Neural cell (in vitro differentiated cells): Measurements from ENCODE around the gene MDGA2. TPM values are rescaled to one million over a fixed set of nuclear protein-coding genes. Genes with fewer than 3 reads are reported as not detected.

Experiments
- H2AFZ ChIP-seq: fragments of 200-600, 300-800 bp; sonication (generic), shearing (Covaris generic); 2 replicates; pipeline ENCODE4 v1.6.0; 2014; ENCODE audit warnings: low read depth, mild to moderate bottlenecking, antibody characterized with exemption, low read length, moderate library complexity
- H3F3A ChIP-seq: fragments of 200-600 bp; shearing (Covaris generic); 2 replicates; pipeline ENCODE4 v1.6.1; 2016; ENCODE audit warnings: mild to moderate bottlenecking, moderate library complexity, mixed read lengths, antibody characterized with exemption, low read length; ENCODE audit not compliant: insufficient read depth, poor library complexity, severe bottlenecking
- H3K27ac ChIP-seq: fragments of 200-600, 300-800 bp; sonication (generic), shearing (Covaris generic); 2 replicates; pipeline ENCODE4 v1.5.1; 2014; ENCODE audit warnings: mild to moderate bottlenecking, low read length, moderate library complexity
- H3K27me3 ChIP-seq: fragments of 300-800, 200-600 bp; sonication (generic), shearing (Covaris generic); 2 replicates; pipeline ENCODE4 v1.6.0; 2014; ENCODE audit warnings: mild to moderate bottlenecking, low read depth, low read length, moderate library complexity; ENCODE audit not compliant: insufficient read depth
- H3K36me3 ChIP-seq: fragments of 300-800, 200-600 bp; sonication (generic), shearing (Covaris generic); 2 replicates; pipeline ENCODE4 v1.5.1; 2014; ENCODE audit warnings: mild to moderate bottlenecking, antibody characterized with exemption, low read length, moderate library complexity; ENCODE audit not compliant: insufficient read depth
- H3K4me2 ChIP-seq: fragments of 300-800, 200-600 bp; sonication (generic), shearing (Covaris generic); 2 replicates; pipeline ENCODE4 v1.6.0; 2014; ENCODE audit warnings: mild to moderate bottlenecking, low read length
- H3K4me3 ChIP-seq: fragments of 300-800, 200-600 bp; sonication (generic), shearing (Covaris generic); 2 replicates; pipeline ENCODE4 v1.5.1; 2014; ENCODE audit warnings: mild to moderate bottlenecking, low read length, moderate library complexity
- H3K79me2 ChIP-seq: fragments of 200-600 bp; shearing (Covaris generic); replicated peaks from 2 replicates; pipeline ENCODE4 v1.6.0; 2014; ENCODE audit warnings: mild to moderate bottlenecking, low read length, moderate library complexity; ENCODE audit not compliant: insufficient read depth
- H3K9ac ChIP-seq: fragments of 300-800, 200-600 bp; sonication (generic), shearing (Covaris generic); 2 replicates; pipeline ENCODE4 v1.6.1; 2016; ENCODE audit warnings: mild to moderate bottlenecking, low read length, mixed read lengths
- H3K9me2 ChIP-seq: fragments of 200-600 bp; shearing (Covaris generic); 2 replicates; pipeline ENCODE4 v1.6.1; 2016; ENCODE audit warnings: mild to moderate bottlenecking, low read length, mixed read lengths; ENCODE audit not compliant: insufficient read depth
- H3K9me3 ChIP-seq: fragments of 200-600, 300-800 bp; sonication (generic), shearing (Covaris generic); 2 replicates; pipeline ENCODE4 v1.6.1; 2016; ENCODE audit warnings: mild to moderate bottlenecking, mixed run types, low read length, moderate library complexity, mixed read lengths
- H4K20me1 ChIP-seq: fragments of 200-600 bp; shearing (Covaris generic); 2 replicates; pipeline ENCODE4 v1.6.1; 2016; ENCODE audit warnings: mild to moderate bottlenecking, mixed run types; ENCODE audit not compliant: insufficient read depth
- CTCF ChIP-seq: fragments of 450-650 bp; IDR thresholded peaks from 2 replicates; pipeline ENCODE4 v1.5.1; 2014; ENCODE audit warnings: antibody characterized with exemption, mild to moderate bottlenecking, moderate library complexity; ENCODE audit not compliant: poor library complexity, severe bottlenecking
- EP300 ChIP-seq: fragments of 450-650 bp; conservative IDR thresholded peaks from 2 replicates; pipeline ENCODE4 v1.6.1; 2014; ENCODE audit warnings: antibody characterized with exemption, mild to moderate bottlenecking, moderate library complexity; ENCODE audit not compliant: poor library complexity, severe bottlenecking
- EZH2 ChIP-seq: fragments of 200-600, 300-800 bp; shearing (Covaris generic), sonication (generic); IDR thresholded peaks from 2 replicates; pipeline ENCODE4 v1.6.1; 2014; ENCODE audit warnings: antibody characterized with exemption, low read length, borderline replicate concordance, mild to moderate bottlenecking; ENCODE audit not compliant: insufficient read depth, poor library complexity, severe bottlenecking
- MXI1 ChIP-seq: fragments of 450-650 bp; conservative IDR thresholded peaks from 2 replicates; pipeline ENCODE4 v1.6.1; 2014; ENCODE audit warnings: antibody characterized with exemption, mild to moderate bottlenecking; ENCODE audit not compliant: poor library complexity, severe bottlenecking
- POLR2AphosphoS5 ChIP-seq: IDR thresholded peaks from 2 replicates; pipeline ENCODE4 v1.6.1; 2012
- RAD21 ChIP-seq: fragments of 450-650 bp; conservative IDR thresholded peaks from 2 replicates; pipeline ENCODE4 v1.6.1; 2014; ENCODE audit warnings: antibody characterized with exemption, mild to moderate bottlenecking, moderate library complexity
- REST ChIP-seq: IDR thresholded peaks from 2 replicates; pipeline ENCODE4 v1.6.1; 2012; ENCODE audit warnings: borderline replicate concordance
- SMC3 ChIP-seq: fragments of 450-650 bp; conservative IDR thresholded peaks from 2 replicates; pipeline ENCODE4 v1.6.1; 2014; ENCODE audit warnings: antibody characterized with exemption, mild to moderate bottlenecking, moderate library complexity; ENCODE audit not compliant: poor library complexity
- TAF1 ChIP-seq: IDR thresholded peaks from 2 replicates; pipeline ENCODE4 v1.6.1; 2012; ENCODE audit warnings: low read depth
- polyA plus RNA-seq: library from polyadenylated mRNA; depleted of rRNA; stranded (reverse); fragments of >200 nt; gene quantifications from 2 replicates; pipeline ENCODE4 v1.2.3, GENCODE V29; 2014

Gene MDGA2
- polyA plus RNA-seq, 1 donor from 2014 or later, result 3.8 TPM

GRCh38 chr14:47490353-47490752 lies 185.1 kb downstream of the MDGA2 start:
- no peaks in the 10 kb centered on the region for H3K9me3 ChIP-seq
- H3K27me3 ChIP-seq, result no peaks in the 10 kb centered on the region
- no peak for TF ChIP-seq SMC3
- TF ChIP-seq EP300, result no peak
- no peak for TF ChIP-seq MXI1
- TF ChIP-seq POLR2AphosphoS5, result no peak
- TF ChIP-seq RAD21, result no peak
- TF ChIP-seq EZH2, result no peak
- TF ChIP-seq TAF1, result no peak
- no peak for TF ChIP-seq CTCF
- no peak for TF ChIP-seq REST
- no peak overlapping the region for H3K27ac ChIP-seq
- no peak overlapping the region for H3K9ac ChIP-seq
- no peaks in the 10 kb centered on the region for H3F3A ChIP-seq
- H3K4me2 ChIP-seq, result no peak overlapping the region
- H2AFZ ChIP-seq, result no peak overlapping the region
- no peaks in the 10 kb centered on the region for H4K20me1 ChIP-seq
- H3K4me3 ChIP-seq, result no peak overlapping the region
- no peaks in the 10 kb centered on the region for H3K79me2 ChIP-seq
- no peaks in the 10 kb centered on the region for H3K36me3 ChIP-seq
- no peaks in the 10 kb centered on the region for H3K9me2 ChIP-seq

- Histone ChIP-seq H3K36me3 (no peaks in the 10 kb centered on the region), H3K79me2 (no peaks in the 10 kb centered on the region), H3K27me3 (no peaks in the 10 kb centered on the region), H3K9me2 (no peaks in the 10 kb centered on the region), H3K9me3 (no peaks in the 10 kb centered on the region), H3K27ac (no peak overlapping the region), H2AFZ (no peak overlapping the region), H3K4me2 (no peak overlapping the region), H3K4me3 (no peak overlapping the region), H3F3A (no peaks in the 10 kb centered on the region), H4K20me1 (no peaks in the 10 kb centered on the region), H3K9ac (no peak overlapping the region)
- no peak for TF ChIP-seq RAD21
- TF ChIP-seq EZH2, result no peak
- TF ChIP-seq REST, result no peak
- TF ChIP-seq TAF1, result no peak
- no peak for TF ChIP-seq SMC3
These were observed 190.0 kb downstream of the MDGA2 start for GRCh38 chr14:47485421-47485820.
